Heart right ventricle (tissue), 16 donors: ENCODE results near the gene DNAH10. TPM values are rescaled to one million over a fixed set of nuclear protein-coding genes. Genes with fewer than 3 reads are reported as not detected.

ENCODE experiments used
- ATAC-seq, 8 donors: fragments of 200-7000 bp; cut with Tn5 transposase; one replicate each; pipeline ENCODE4 v1.9.1; 2020; ENCODE audit warnings: mild to moderate bottlenecking in 8 of 8, moderate library complexity in 8 of 8, moderate number of reproducible peaks in 1 of 8
- DNase-seq, 2 donors: peaks; one replicate each; pipeline ENCODE4 v3.0.0-alpha.2; 2020
- H3K27ac ChIP-seq, 10 donors: fragments of 200-600 bp; sonication (generic) in 2 of 10; one replicate each; pipeline versions ENCODE4 v1.5.0 to v1.8.0; 2020 to 2022; ENCODE audit warnings: mild to moderate bottlenecking in 3 of 10
- H3K27me3 ChIP-seq, 7 donors: fragments of 200-600 bp; one replicate each; pipeline ENCODE4 v1.8.0; 2021 to 2022; ENCODE audit warnings: mild to moderate bottlenecking in 2 of 7
- H3K36me3 ChIP-seq, 9 donors: fragments of 200-600 bp; sonication (generic) in 1 of 9; one replicate each; pipeline versions ENCODE4 v1.5.0 to v1.8.0; 2020 to 2022; ENCODE audit warnings: mild to moderate bottlenecking in 2 of 9
- H3K4me1 ChIP-seq, 9 donors: fragments of 200-600 bp; sonication (generic) in 1 of 9; one replicate each; pipeline versions ENCODE4 v1.5.0 to v1.8.0; 2020 to 2022; ENCODE audit warnings: mild to moderate bottlenecking in 4 of 9
- H3K4me3 ChIP-seq, 10 donors: fragments of 200-600 bp; sonication (generic) in 2 of 10; one replicate each; pipeline versions ENCODE4 v1.5.0 to v1.8.0; 2020 to 2022; ENCODE audit warnings: mild to moderate bottlenecking in 7 of 10, moderate library complexity in 2 of 10
- H3K9me3 ChIP-seq, 11 donors: fragments of 200-600 bp in 10 of 11; sonication (generic) in 2 of 11; one replicate each; pipeline versions ENCODE4 v1.5.0 to v1.8.0; 2013 to 2022; ENCODE audit warnings: mild to moderate bottlenecking in 2 of 11, control low read depth in 1 of 11, moderate library complexity in 1 of 11
- WGBS, 2 donors: extraction: QIAGEN DNeasy Blood & Tissue Kit; methylation state at CpG; one replicate each; pipeline ENCODE4 v1.1.7; 2013; ENCODE audit warnings: inconsistent platforms in 1 of 2; 5-methylcytosine and 5-hydroxymethylcytosine counted together
- intact Hi-C, 10 donors: fragments of 100-400 bp; cut with DNase I; formaldehyde crosslinking; loops; one replicate each; pipeline versions ENCODE4 v1.11.1 to v1.14.2; 2022
- polyA plus RNA-seq, 2 donors: library from polyadenylated mRNA; stranded (reverse); fragments of 200-250 nt; gene quantifications; one replicate each; pipeline ENCODE4 v1.2.3, GENCODE V29; 2013
- total RNA-seq, 10 donors: library from RNA; stranded (reverse); fragmentation: NEBNext Ultra II Directional in 3 of 10; extraction: Animal tissue kit (Norgen Biotek cat#: 25700) in 3 of 10; gene quantifications; one replicate each; pipeline versions ENCODE4 v1.2.1 to v1.2.4, GENCODE V29; 2021 to 2023
- TF ChIP-seq, protein P1 (sequence below), 9 donors: fragments of 200-600 bp; sonication (generic) in 2 of 9; IDR thresholded peaks; one replicate each; pipeline versions ENCODE4 v1.5.0 to v1.8.0; 2021 to 2022; ENCODE audit warnings: antibody characterized with exemption in 9 of 9, mild to moderate bottlenecking in 5 of 9, moderate library complexity in 1 of 9
- donor health status: Arrhythmogenic right ventricular cardiomyopathy.
- donor health status: ischemic (EF 13 %, LVEDD 7.1; RV severe dilation, severe dysfunction).
- donor health status: healthy with polysubstance abuse.
- donor health status: DM: no; HTN: yes; CAD: no.
- donor health status: DM: no; HTN: no; CAD: no.
- donor health status: ischemic (EF 25% LVEDD 6.9; RV normal size, moderate dysfunction).
- donor health status: ischemic (EF 25% LVEDD 5.7; RV mildly dilated, moderate dysfunction).
- donor health status: healthy.
- donor health status: DM: yes; HTN: yes; CAD: no.
- donor health status: Ischemic cardiomyopathy.
- donor health status: ischemic (EF 35%, LVEDD 5.7; RV mildly dilated, moderate dysfunction).
- donor health status: nonischemic (EF 11% LVEDD 7.7; RV severe dilation, severe dysfunction).
- donor health status: DM: yes; HTN: yes; CAD: no.
- donor health status: PGD.
- donor health status: ischemic (EF 29% LVEDD 5.4; RV normal size, mild dysfunction).
- donor health status: nonischemic (EF 23%, LVEDD 6.1; RV moderate dilation, normal function).

Gene DNAH10
- total and polyA plus RNA-seq, 12 donors: 0.05 to 0.60 (median 0.09) TPM; not detected in 3

DNA sequence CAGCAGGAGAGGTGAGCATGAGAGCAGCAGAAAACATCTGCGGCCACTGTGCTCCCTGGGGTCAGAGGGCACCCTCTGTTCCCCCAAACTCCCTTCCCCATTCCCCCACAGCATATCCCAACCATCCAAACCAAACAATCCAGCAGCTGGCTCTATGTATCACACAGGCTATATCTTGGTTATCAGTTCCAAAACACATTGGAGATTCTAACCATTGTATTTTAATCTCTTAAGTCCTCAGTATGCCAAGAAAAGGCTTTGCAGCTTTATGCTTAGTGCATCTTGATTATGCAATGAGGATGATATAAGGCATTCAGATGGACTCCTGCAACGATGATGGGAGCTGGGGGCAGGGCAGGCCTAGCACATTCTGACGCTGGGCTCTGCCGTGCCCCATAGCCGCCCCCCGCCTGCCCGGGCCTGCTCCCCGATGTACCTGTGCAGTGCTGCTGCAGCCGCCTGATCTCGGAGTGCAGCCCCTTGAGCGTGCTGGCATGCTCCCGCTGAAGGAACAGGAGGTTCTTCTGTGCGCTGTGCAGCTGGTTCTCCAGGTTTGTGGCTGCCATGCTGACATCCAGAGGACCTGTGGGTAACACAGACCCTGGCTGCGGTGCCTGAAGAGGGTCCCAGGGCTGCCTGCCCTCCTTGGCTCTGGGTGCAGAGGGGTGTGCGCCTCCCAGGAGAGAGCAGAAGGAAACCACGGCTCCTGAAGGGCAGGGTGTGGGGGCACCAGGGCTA, 181.0 kb downstream of the DNAH10 start:
- 92 to 94% methylated on average over 16 of the region's 16 CpGs for WGBS, 2 donors
- no peak overlapping the region for H3K27ac ChIP-seq

DNA sequence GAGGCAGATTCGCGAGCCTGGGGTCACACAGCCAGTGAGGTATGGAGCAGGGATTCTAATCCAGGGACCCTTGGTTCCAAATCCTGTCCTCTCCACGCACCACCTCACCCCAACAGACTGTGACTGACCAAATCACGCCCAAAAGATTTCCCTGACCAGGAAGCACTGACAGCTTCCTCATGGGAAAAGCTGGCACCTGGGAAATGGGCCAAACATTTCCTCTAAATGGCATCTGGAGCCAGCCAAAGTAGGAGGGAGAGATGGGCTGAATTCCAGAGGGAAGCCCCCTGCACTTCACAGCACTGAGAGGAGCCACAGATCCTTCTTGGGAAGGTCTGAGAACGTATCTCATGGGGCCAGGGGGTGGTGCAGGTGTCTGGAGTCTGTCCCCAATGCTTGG, 181.7 kb downstream of the DNAH10 start:
- ATAC-seq: no peak
- peaks cover 3 to 38% (median 20%) of the 10 kb centered on the region in 9 donors for H3K4me1 ChIP-seq
- WGBS, 2 donors: 78 to 87% methylated on average over 5 of the region's 5 CpGs
- no peak for DNase-seq
- peaks cover 0 to 12% (median 0%) of the 10 kb centered on the region in 11 donors for H3K9me3 ChIP-seq
- no peaks in the 10 kb centered on the region for H3K27me3 ChIP-seq
- no peak overlapping the region for H3K27ac ChIP-seq
- no peak overlapping the region for H3K4me3 ChIP-seq
- H3K36me3 ChIP-seq: peaks cover 3 to 73% (median 28%) of the 10 kb centered on the region in 9 donors
- TF ChIP-seq, protein P1, sequence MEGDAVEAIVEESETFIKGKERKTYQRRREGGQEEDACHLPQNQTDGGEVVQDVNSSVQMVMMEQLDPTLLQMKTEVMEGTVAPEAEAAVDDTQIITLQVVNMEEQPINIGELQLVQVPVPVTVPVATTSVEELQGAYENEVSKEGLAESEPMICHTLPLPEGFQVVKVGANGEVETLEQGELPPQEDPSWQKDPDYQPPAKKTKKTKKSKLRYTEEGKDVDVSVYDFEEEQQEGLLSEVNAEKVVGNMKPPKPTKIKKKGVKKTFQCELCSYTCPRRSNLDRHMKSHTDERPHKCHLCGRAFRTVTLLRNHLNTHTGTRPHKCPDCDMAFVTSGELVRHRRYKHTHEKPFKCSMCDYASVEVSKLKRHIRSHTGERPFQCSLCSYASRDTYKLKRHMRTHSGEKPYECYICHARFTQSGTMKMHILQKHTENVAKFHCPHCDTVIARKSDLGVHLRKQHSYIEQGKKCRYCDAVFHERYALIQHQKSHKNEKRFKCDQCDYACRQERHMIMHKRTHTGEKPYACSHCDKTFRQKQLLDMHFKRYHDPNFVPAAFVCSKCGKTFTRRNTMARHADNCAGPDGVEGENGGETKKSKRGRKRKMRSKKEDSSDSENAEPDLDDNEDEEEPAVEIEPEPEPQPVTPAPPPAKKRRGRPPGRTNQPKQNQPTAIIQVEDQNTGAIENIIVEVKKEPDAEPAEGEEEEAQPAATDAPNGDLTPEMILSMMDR (IDR thresholded peaks at IDR 0.05): no peak
- intact Hi-C loops: no loop called here

More for the DNA sequence above, 181.0 kb downstream of the DNAH10 start:
- H3K4me3 ChIP-seq: no peak overlapping the region
- DNase-seq: no peak
- peaks cover 3 to 74% (median 28%) of the 10 kb centered on the region in 9 donors for H3K36me3 ChIP-seq
- peaks cover 0 to 30% (median 16%) of the 10 kb centered on the region in 9 donors for H3K4me1 ChIP-seq
- intact Hi-C loops: no loop called here
- peaks cover 0 to 12% (median 0%) of the 10 kb centered on the region in 11 donors for H3K9me3 ChIP-seq
- TF ChIP-seq, protein P1 (IDR thresholded peaks at IDR 0.05): no peak
- ATAC-seq: peak in 1 of 8 donors; percentile 13
- H3K27me3 ChIP-seq: no peaks in the 10 kb centered on the region

DNA sequence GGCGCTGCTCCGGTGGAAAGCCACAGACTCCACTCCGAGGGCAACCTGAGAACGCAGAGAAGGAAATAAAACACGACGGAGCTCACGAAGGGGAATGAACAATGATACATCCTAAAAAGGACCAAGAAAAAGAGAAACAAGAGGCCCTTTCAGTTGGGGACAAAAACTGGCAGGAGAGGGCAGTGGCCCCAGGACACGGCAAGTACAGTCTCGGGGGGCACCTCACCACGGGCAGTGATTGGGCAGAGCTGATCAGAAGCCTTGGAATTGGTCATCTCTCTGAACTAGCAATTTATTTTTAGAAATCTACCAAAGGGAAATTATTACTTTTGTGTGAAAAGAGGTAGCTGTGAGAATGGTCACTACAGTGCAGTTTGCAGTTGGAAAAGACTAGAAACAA, 182.6 kb downstream of the DNAH10 start:
- DNase-seq (no peak), ATAC-seq (no peak)
- Histone ChIP-seq H3K36me3 (peaks cover 3 to 65% (median 28%) of the 10 kb centered on the region in 9 donors), H3K27me3 (no peaks in the 10 kb centered on the region), H3K27ac (no peak overlapping the region), H3K4me1 (peaks cover 3 to 46% (median 24%) of the 10 kb centered on the region in 9 donors), H3K4me3 (no peak overlapping the region), H3K9me3 (peaks cover 0 to 12% (median 0%) of the 10 kb centered on the region in 11 donors)
- intact Hi-C loops: no loop called here
- TF ChIP-seq, protein P1 (IDR thresholded peaks at IDR 0.05): no peak
- 87 to 93% methylated on average over 10 of the region's 10 CpGs for WGBS, 2 donors

DNA sequence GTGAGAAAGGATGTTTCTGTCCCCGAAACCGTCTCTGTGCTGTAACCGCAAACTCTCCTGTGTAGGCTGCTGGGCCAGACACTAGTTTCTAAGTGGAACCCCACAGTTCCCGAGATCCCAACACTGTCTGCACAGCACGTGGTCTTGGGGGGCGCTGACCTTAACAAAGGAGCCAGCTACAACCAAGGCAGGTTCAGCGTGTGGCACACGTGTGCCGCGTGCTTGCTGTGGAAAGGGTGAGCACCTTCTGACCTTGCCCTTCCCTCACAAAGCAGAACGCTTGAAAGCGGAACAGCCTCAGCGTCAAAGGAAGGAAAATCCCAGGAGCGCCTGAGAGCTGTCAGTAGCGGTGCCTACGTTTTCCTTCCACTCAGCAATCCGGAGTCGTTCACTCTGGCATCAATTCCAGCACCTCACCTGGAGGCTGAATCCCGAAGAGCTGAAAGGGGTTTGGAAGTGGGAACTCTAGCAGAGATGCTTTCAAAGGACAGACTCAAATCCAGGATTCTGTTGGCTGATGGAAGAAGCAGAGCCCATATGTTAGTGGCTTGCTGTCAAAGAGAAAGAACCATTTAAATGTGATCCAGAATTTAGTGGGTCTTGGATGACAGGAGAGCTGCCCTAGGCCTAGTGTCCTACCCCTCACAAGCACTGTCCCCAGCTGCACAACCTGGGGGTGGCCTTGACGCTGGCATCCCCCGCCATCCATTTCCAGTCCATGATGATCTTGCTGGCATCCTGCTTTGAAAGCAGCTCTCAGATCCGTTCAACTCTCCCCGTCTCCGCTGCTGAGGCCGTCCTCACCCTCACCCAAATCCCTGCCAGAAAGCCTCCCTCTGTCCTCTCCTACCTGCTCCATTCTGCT, 183.4 kb downstream of the DNAH10 start:
- ATAC-seq (no peak), DNase-seq (no peak)
- no peak overlapping the region for H3K27ac ChIP-seq
- peaks cover 7 to 55% (median 32%) of the 10 kb centered on the region in 9 donors for H3K4me1 ChIP-seq
- peaks cover 0 to 12% (median 0%) of the 10 kb centered on the region in 11 donors for H3K9me3 ChIP-seq
- H3K4me3 ChIP-seq: no peak overlapping the region
- WGBS, 2 donors: 88 to 89% methylated on average over 25 of the region's 25 CpGs
- intact Hi-C loops: no loop called here
- H3K36me3 ChIP-seq: peaks cover 2 to 57% (median 28%) of the 10 kb centered on the region in 9 donors
- no peaks in the 10 kb centered on the region for H3K27me3 ChIP-seq
- TF ChIP-seq, protein P1 (IDR thresholded peaks at IDR 0.05): no peak
